Thyroid gland (tissue), 4 donors: ENCODE measurements around the gene HEPN1.

Experiments used
- POLR2A ChIP-seq, 2 donors: fragments of 450-650 bp; IDR thresholded peaks; one replicate each; pipeline ENCODE4 v1.6.1; 2017; ENCODE audit warnings: antibody characterized with exemption in 2 of 2, mild to moderate bottlenecking in 2 of 2, moderate library complexity in 1 of 2
- TF ChIP-seq, protein P1 (sequence below), 6 experiments: fragments of 200-600 bp in 3 of 6; fragments of 450-650 bp in 3 of 6; sonication (generic) in 3 of 6; IDR thresholded peaks; one replicate each; pipeline ENCODE4 v1.5.1; 2016 to 2019; ENCODE audit warnings: antibody characterized with exemption in 6 of 6, mild to moderate bottlenecking in 2 of 6, inconsistent platforms in 1 of 6, moderate library complexity in 1 of 6

GRCh38 chr11:124955035-124955434, 36.0 kb downstream of the HEPN1 start:
- TF ChIP-seq, protein P1, sequence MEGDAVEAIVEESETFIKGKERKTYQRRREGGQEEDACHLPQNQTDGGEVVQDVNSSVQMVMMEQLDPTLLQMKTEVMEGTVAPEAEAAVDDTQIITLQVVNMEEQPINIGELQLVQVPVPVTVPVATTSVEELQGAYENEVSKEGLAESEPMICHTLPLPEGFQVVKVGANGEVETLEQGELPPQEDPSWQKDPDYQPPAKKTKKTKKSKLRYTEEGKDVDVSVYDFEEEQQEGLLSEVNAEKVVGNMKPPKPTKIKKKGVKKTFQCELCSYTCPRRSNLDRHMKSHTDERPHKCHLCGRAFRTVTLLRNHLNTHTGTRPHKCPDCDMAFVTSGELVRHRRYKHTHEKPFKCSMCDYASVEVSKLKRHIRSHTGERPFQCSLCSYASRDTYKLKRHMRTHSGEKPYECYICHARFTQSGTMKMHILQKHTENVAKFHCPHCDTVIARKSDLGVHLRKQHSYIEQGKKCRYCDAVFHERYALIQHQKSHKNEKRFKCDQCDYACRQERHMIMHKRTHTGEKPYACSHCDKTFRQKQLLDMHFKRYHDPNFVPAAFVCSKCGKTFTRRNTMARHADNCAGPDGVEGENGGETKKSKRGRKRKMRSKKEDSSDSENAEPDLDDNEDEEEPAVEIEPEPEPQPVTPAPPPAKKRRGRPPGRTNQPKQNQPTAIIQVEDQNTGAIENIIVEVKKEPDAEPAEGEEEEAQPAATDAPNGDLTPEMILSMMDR (IDR thresholded peaks at IDR 0.05): no peak
- TF ChIP-seq POLR2A (IDR thresholded peaks at IDR 0.05): no peak
